PC-3 (cell line): ENCODE results near the gene SYTL1. TPM values are rescaled to one million over a fixed set of nuclear protein-coding genes. Genes with fewer than 3 reads are reported as not detected.

Experiments
- ATAC-seq: fragments of 200-7000 bp; cut with Tn5 transposase; 2 replicates; pipeline ENCODE4 v1.9.1; 2020; ENCODE audit warnings: mild to moderate bottlenecking, moderate library complexity
- BruUV-seq: library from RNA; stranded (reverse); fragments of 400-500 nt; replicated peaks from 2 replicates; lab custom pipeline; 2021; lab: Mats Ljungman, UMichigan
- CTCF ChIA-PET: fragments of 300-600 bp; sonication (Branson Sonifier 250); formaldehyde crosslinking; loops from one replicate; lab custom pipeline; 2022; ENCODE audit warnings: antibody characterized with exemption; lab: Charles Lee
- POLR2A ChIA-PET: fragments of 300-600 bp; sonication (Branson Sonifier 250); formaldehyde crosslinking; loops from one replicate; lab custom pipeline; 2022; ENCODE audit warnings: antibody characterized with exemption; ENCODE audit not compliant: unreplicated experiment; lab: Charles Lee
- DNase-seq: peaks from one replicate; pipeline ENCODE4 v3.0.0-alpha.2; 2015
- H2AFZ ChIP-seq: fragments of 300-600 bp; sonication (generic); 2 replicates; pipeline ENCODE4 v1.6.0; 2016; ENCODE audit warnings: antibody characterized with exemption, low read length
- H3F3A ChIP-seq: fragments of 300-600 bp; sonication (generic); one replicate; pipeline ENCODE4 v1.6.0; 2017; ENCODE audit warnings: antibody characterized with exemption, low read length, control low read depth, mild to moderate bottlenecking; ENCODE audit not compliant: unreplicated experiment
- H3K27ac ChIP-seq: fragments of 300-600 bp; sonication (generic); 2 replicates; pipeline ENCODE4 v1.5.1; 2016; ENCODE audit warnings: mild to moderate bottlenecking, low read length
- H3K27me3 ChIP-seq: fragments of 300-600 bp; sonication (generic); 2 replicates; pipeline ENCODE4 v1.6.1; 2016; ENCODE audit warnings: low read length, mixed read lengths
- H3K36me3 ChIP-seq: fragments of 300-600 bp; sonication (generic); 2 replicates; pipeline ENCODE4 v1.6.1; 2016; ENCODE audit warnings: low read depth, mixed run types, low read length, mixed read lengths
- H3K4me1 ChIP-seq: fragments of 300-600 bp; sonication (generic); 2 replicates; pipeline ENCODE4 v1.5.1; 2016; ENCODE audit warnings: low read length; ENCODE audit not compliant: insufficient read depth
- H3K4me2 ChIP-seq: fragments of 300-600 bp; sonication (generic); 2 replicates; pipeline ENCODE4 v1.6.0; 2016; ENCODE audit warnings: low read length
- H3K4me3 ChIP-seq: fragments of 300-600 bp; sonication (generic); 2 replicates; pipeline ENCODE4 v1.5.1; 2016; ENCODE audit warnings: mild to moderate bottlenecking, low read length, mixed read lengths
- H3K79me2 ChIP-seq: fragments of 300-600 bp; sonication (generic); 2 replicates; pipeline ENCODE4 v1.6.1; 2017; ENCODE audit warnings: low read length, mixed read lengths
- H3K9ac ChIP-seq: fragments of 300-600 bp; sonication (generic); 2 replicates; pipeline ENCODE4 v1.6.0; 2016; ENCODE audit warnings: mild to moderate bottlenecking, low read length
- H3K9me2 ChIP-seq: fragments of 300-600 bp; sonication (generic); replicated peaks from 2 replicates; pipeline ENCODE4 v1.6.1; 2016; ENCODE audit warnings: mixed run types, low read length, mixed read lengths
- H3K9me3 ChIP-seq: fragments of 300-600 bp; sonication (generic); 2 replicates; pipeline ENCODE4 v1.6.1; 2016; ENCODE audit warnings: low read length, mixed read lengths
- H4K20me1 ChIP-seq: fragments of 300-600 bp; sonication (generic); 2 replicates; pipeline ENCODE4 v1.6.1; 2016; ENCODE audit warnings: low read length, mixed read lengths
- EZH2 ChIP-seq: fragments of 300-600 bp; sonication (generic); IDR thresholded peaks from one replicate; pipeline ENCODE4 v1.6.1; 2017; ENCODE audit warnings: antibody characterized with exemption, mild to moderate bottlenecking, low read length; ENCODE audit not compliant: unreplicated experiment
- EZH2phosphoT487 ChIP-seq: fragments of 300-600 bp; sonication (generic); IDR thresholded peaks from 2 replicates; pipeline ENCODE4 v1.6.1; 2018; ENCODE audit warnings: mild to moderate bottlenecking, antibody characterized with exemption, low read length, borderline replicate concordance
- intact Hi-C: fragments of 100-400 bp; cut with micrococcal nuclease; formaldehyde crosslinking; loops from 2 replicates; pipeline ENCODE4 v1.9.0; 2023
- total RNA-seq: library from RNA; depleted of rRNA; stranded (reverse); fragments of >200 nt; gene quantifications from 2 replicates; pipeline ENCODE4 v1.2.3, GENCODE V29; 2014
- TF ChIP-seq, protein P1 (sequence below): fragments of 300-600 bp; sonication (generic); conservative IDR thresholded peaks from 2 replicates; pipeline ENCODE4 v1.5.1; 2017; ENCODE audit warnings: antibody characterized with exemption, low read depth, mild to moderate bottlenecking, low read length

SYTL1 gene
- total RNA-seq, 1 experiment from 2014 or later = 26.8 TPM

DNA sequence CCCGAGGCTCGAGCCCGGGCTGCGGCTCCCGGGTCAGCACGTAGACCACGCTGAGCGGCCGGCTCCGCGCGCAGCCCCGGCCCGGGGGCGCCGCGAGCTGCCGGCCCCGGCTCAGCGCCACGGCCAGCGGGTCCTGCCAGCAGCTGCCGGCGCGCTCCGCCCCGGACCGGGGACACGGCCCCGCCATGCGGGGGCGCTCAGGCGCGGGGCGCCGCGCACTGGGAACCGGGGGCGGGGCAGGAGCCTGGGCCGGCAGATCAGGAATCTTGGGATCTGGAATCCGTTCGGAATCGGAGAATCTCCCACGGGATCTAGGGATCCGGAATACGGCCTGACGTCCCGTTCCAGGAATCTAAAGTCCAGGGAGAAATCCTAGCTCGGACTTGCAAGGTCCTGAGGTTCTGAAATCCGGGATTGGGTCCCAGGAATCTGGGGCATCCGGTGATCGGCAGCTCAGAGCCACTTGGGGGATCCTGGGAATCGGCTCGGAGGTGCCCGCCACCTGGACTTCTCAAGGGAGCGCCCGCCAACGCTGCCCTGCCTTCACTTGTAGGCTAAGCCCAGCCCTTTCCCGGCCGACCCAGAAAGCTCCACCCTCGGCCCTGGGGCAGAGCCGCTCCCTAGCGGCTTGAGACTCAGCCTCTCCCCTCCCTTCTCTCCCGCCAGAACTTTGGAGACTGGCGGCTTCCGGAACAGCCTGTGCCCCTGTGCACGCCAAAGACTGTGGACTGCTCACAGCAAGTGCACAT is 24.8 kb downstream of the SYTL1 start, which contains the start of gene MAP3K6:
Gene MAP3K6, minus strand, starts transcription at position 551 of the 749 bp plus-strand sequence. Its CDS starts 364 bp downstream, at position 187.
- Histone ChIP-seq H3K4me3 (peak within 1 kb of the TSS; percentile 89), H3K9me3 (no peaks in the 10 kb centered on the region), H3K9ac (peak within 1 kb of the TSS; percentile 93), H4K20me1 (no peaks in the 10 kb centered on the region), H2AFZ (peak within 1 kb of the TSS; percentile 99), H3K4me1 (peaks cover 13% of the 10 kb centered on the region), H3K27ac (peak within 1 kb of the TSS; percentile 76), H3K27me3 (no peaks in the 10 kb centered on the region), H3K79me2 (peaks cover 10% of the 10 kb centered on the region), H3K9me2 (no peaks in the 10 kb centered on the region), H3K36me3 (no peaks in the 10 kb centered on the region), H3K4me2 (peak within 1 kb of the TSS; percentile 100), H3F3A (no peaks in the 10 kb centered on the region)
- ATAC-seq = peak; percentile 76
- intact Hi-C loops = loop anchor here (2.0 kb wide), 1 partner anchor 44 kb away; the partner anchor contains the start of gene TMEM222
- CTCF ChIA-PET = interaction anchor here (0.5 to 2.5 kb wide), 6 partner anchors 8 to 67 kb away, joined by 3 to 12 read pairs (median 5); partner anchors contain the start of gene SYTL1
- TF ChIP-seq, protein P1, sequence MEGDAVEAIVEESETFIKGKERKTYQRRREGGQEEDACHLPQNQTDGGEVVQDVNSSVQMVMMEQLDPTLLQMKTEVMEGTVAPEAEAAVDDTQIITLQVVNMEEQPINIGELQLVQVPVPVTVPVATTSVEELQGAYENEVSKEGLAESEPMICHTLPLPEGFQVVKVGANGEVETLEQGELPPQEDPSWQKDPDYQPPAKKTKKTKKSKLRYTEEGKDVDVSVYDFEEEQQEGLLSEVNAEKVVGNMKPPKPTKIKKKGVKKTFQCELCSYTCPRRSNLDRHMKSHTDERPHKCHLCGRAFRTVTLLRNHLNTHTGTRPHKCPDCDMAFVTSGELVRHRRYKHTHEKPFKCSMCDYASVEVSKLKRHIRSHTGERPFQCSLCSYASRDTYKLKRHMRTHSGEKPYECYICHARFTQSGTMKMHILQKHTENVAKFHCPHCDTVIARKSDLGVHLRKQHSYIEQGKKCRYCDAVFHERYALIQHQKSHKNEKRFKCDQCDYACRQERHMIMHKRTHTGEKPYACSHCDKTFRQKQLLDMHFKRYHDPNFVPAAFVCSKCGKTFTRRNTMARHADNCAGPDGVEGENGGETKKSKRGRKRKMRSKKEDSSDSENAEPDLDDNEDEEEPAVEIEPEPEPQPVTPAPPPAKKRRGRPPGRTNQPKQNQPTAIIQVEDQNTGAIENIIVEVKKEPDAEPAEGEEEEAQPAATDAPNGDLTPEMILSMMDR = peak; percentile 47
- TF ChIP-seq EZH2phosphoT487 (no peak), EZH2 (no peak)
- peak; percentile 85 for DNase-seq
- POLR2A ChIA-PET = interaction anchor here (0.6 kb wide), 3 partner anchors 18 to 464 kb away, joined by 3 to 11 read pairs (median 4); partner anchors contain the start of gene PPP1R8
- BruUV-seq = TSS peak; percentile 70

DNA sequence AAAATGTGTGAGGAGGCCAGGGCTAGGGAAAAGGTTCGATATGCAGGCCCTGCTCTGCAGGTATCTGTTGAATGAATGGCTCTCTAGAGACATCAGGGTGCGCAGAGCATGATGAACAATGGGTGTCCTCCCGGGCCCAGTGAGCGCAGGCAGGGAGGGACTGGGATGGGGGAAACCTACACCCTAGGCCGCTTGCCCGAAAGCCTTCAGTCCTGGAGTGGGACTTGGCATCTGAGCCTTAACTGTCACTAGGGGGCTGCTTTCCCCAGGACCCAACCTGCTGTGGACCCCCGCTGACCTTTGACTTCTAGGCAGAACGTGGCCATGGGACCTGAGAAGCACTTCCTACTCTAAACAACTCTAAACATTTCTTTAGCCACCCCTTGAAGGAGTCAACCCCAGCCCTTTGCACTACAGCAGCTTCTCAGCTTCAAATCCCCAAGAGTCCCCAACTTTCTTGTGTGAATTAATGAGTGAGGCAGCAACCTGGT is 25.4 kb downstream of the SYTL1 start:
- Histone ChIP-seq H3K27ac (peak overlapping the region; percentile 76), H3K27me3 (no peaks in the 10 kb centered on the region), H4K20me1 (no peaks in the 10 kb centered on the region), H3K9me2 (no peaks in the 10 kb centered on the region), H3K9ac (peak overlapping the region; percentile 93), H3K9me3 (no peaks in the 10 kb centered on the region), H3F3A (no peaks in the 10 kb centered on the region), H2AFZ (peak overlapping the region; percentile 99), H3K4me1 (peaks cover 13% of the 10 kb centered on the region), H3K36me3 (no peaks in the 10 kb centered on the region), H3K4me2 (peak overlapping the region; percentile 100), H3K4me3 (peak overlapping the region; percentile 89), H3K79me2 (peaks cover 10% of the 10 kb centered on the region)
- intact Hi-C loops = loop anchor here (2.0 kb wide), 1 partner anchor 44 kb away; the partner anchor contains the start of gene TMEM222
- ChIA-PET POLR2A (interaction anchor here (0.6 kb wide), 2 partner anchors 19 to 463 kb away, joined by 4 to 11 read pairs; partner anchors contain the start of gene PPP1R8), CTCF (interaction anchor here (0.5 to 2.5 kb wide), 4 partner anchors 9 to 67 kb away, joined by 3 to 11 read pairs (median 4); no protein-coding TSS in a partner anchor)
- no peak for DNase-seq
- no peak for TF ChIP-seq EZH2phosphoT487
- no peak for TF ChIP-seq EZH2
- TF ChIP-seq, protein P1 = no peak
- ATAC-seq = no peak
- BruUV-seq = no TSS peak
